Fibroblast of upper back skin (primary cell): ENCODE measurements around the gene CDC14A.

Experiments
- DNase-seq: peaks from one replicate; pipeline ENCODE4 v3.0.0-alpha.2; 2013

The CDC14A gene

DNA sequence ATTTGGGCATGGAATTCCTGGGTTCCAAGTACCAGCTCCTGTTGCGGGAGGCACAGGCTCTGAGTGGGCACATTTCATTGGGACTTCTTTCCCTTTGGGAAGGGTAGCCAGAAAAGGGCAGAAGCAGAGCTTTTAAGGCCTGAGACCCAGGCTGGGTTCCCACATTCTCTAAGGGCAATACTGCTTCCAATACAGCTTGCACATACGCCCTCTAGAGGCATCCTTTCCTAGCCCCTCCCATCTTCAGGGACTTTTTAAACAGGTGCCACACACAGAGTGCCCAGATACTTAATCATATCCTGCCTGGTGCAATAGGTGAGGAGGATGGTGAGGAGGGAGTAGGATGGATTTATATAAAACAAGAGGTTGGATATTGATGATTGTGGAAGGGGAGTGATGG, 191.3 kb downstream of the CDC14A start:
- DNase-seq, result no peak

DNA sequence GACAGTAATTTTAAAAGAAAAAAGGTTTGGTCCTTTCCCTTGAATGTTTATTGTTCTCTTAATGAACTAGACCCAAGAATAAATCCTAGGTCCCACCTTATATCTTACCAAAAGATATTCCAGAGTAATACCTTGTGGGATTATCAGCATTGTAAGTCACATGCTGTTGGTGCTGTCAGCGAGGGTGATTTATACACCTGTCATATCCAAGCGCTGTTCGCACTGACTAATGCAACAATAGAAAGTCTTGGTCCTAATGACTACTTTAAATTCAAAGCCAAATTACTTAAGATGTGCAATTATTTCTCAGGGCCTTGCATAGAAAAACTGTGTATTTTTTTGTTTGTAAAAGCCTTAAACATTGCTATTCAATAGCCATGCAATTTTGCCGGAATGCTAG, 192.5 kb downstream of the CDC14A start:
- no peak for DNase-seq

DNA sequence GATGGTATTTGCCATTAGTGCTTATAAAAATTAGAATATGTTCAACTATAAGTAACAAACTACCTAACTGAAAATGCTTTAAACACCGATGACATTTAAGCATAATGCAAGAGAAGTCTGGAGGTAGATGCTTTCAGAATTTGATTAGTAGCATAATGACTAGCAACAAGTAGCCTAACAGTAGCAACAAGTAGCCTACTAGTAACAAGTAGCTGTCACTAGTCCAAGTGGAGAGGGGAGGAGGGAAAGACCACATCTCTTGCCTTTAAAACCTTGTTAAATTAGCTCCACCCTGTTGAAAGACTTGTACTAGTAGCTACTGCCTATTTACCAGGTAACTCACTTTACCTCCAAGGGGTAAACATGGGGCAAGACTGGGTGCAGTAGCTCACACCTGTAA, 193.5 kb downstream of the CDC14A start:
- no peak for DNase-seq

DNA sequence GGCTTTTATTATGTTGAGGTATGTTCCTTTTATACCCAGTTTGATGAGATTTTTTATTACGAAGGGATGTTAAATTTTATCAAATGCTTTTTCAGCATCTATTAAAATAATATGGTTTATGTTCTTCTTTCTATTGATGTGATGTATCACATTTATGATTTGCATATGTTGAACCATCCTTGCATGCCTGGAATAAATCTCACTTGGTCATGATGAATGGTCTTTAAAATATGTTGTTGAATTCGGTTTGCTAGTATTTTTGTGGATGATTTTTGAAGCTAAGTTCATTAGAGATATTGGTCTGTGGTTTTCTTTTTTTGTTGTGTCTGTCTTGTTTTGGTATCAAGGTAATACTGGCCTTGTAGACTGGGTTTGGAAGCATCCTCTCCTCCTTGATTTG, 199.7 kb downstream of the CDC14A start:
- DNase-seq, result no peak

DNA sequence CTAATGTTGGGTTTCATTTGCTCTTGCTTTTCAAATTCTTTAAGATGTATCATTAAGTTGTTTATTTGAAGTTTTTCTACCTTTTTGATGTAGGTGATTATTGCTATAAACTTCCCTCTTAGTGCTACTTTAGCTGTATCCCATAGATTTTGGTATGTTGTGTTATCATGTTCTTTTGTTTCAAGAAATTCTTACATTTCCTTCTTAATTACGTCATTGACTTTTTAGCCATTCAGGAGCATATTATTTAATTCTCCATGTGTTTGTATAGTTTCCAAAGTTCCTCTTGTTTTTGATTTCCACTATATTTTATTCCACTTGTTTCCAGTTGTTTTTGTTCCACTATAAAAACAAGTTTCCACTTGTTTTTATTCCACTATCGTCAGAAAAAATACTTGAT, 200.6 kb downstream of the CDC14A start:
- no peak for DNase-seq

DNA sequence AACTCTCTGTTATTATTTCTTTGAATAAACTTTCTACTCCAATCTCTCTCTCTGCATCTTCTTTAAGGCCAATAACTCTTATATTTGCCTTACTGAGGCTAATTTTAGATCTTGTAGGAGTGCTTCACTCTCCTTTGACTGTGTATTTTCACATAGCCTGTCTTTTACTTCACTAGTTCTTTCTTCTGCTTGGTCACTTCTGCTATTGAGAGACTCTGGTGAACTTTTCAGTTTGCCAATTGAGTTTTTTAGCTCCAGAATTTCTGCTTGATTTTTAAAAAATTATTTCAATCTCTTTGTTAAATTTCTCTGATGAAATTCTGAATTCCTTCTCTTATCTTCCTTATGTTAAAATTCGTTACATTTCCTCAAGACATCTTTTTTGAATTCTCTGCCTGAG, 203.9 kb downstream of the CDC14A start:
- no peak for DNase-seq

DNA sequence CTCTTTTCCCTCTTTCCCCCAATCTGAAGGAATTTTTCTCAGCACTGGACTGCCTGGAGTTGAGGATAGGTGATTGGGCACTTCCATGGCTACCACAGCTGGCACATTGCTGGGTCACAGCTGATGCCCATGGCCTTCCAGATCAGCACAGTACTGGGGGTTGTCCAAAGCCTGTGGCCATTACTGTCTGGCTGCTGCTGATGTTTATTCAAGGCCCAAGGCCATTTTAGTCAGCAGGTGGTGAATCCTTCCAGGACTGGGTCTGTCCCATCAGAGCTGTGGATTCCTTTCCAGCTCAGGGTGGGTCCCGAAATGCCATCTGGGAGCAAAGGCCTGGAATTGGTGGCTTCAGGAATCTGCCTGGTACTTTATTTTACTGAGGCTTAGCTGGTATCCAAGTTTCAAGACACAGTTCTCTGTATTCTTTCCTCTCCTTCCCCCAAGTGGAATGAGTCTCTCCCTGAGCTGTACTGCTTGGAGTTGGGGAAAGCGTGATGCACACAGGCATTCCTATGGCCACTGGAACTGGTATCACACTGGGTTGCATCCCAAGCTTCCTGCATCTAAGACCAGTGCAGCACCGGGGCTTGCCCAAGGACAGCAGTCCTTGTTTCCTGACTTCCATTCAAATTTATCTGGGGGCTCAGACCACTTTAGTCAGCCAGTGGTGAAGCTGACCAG, 204.8 kb downstream of the CDC14A start:
- no peak for DNase-seq

DNA sequence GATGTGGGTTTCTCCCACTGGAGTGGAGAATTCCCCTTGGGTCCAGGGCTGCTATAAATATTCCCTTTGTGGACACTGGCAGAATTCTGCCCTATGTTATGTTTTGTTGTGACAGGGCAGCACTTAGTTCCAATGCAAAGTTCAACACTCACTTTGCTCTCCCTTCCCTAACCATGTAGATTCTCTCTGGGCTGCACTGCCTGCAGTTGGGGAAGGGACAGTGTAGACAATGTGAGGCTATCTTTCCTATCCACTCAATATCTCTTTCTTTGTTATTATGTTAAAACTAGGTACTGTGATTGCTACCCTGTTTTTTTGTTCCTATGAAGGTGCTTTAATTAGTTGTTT, 205.3 kb downstream of the CDC14A start:
- DNase-seq, result no peak

DNA sequence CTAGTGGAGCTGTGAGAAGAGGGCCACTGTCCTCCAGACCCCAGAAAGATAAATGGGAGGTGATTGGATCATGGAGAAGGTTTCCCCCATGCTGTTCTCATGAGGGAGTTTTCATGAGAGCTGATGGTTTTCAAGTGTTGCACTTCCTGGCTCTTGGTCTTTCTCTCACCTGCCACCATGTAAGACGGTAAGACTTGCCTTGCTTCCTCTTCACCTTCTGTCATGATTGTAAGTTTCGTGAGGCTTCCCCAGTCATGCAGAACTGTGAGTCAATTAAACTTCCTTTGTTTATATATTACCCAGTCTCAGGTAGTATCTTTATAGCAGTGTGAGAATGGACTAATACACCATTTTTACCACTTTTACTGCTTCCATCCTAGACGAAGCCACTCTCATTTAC, 213.2 kb downstream of the CDC14A start:
- no peak for DNase-seq

DNA sequence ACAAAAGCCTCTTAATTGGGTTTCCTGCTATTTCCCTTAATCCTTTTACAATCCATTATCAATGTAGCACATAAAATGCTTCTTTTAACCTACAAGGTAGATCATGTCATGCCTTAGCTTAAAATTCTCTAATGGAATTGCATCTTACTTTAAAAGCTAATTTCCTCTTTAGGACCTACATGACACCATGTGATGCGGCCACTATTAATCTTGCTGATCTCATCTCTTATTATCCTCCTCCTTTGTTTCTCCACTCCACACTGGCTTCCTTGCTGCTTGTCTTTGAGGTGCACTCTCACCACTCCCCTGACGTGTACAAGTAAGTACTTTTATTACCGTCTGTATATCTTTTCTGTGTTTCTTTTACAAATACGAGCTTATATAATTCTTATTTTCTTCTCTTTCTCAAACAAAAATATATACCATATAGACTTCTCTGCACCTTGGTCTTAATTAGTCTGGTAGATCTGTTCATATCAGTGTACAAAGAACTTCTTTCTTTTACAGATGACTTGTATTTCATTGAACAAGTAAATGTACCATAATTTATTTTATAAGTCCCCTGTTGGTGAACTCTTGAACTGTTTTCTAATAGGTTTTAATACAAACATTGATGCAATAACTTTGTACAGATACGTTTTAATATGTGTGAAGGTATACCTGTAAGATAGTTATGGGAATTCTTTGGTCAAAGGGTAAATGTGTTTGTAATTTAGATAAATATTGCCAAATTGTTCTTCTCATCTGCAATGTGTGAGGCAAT, 213.8 kb downstream of the CDC14A start:
- no peak for DNase-seq

DNA sequence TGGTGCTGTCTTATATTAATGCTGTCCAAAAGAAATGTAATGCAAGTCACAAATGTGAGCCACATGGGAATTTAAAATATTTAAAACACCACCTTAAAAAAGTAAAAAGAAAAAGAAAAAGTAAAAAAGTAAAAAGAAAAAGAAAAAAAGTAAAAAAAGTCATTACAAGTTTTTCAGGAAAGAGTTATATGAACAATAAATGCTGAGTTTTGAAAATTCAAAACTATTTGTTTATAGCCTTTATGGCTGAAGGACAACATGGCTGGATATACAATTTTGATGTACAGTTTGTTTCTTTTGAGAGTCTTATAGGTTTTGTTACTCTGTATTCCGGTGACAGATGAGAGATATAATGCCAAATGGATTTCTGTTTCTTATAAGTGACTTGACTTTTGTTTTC, 214.8 kb downstream of the CDC14A start:
- DNase-seq, result no peak
